ENCODE measurements around the gene GDNF.

Gene GDNF

DNA sequence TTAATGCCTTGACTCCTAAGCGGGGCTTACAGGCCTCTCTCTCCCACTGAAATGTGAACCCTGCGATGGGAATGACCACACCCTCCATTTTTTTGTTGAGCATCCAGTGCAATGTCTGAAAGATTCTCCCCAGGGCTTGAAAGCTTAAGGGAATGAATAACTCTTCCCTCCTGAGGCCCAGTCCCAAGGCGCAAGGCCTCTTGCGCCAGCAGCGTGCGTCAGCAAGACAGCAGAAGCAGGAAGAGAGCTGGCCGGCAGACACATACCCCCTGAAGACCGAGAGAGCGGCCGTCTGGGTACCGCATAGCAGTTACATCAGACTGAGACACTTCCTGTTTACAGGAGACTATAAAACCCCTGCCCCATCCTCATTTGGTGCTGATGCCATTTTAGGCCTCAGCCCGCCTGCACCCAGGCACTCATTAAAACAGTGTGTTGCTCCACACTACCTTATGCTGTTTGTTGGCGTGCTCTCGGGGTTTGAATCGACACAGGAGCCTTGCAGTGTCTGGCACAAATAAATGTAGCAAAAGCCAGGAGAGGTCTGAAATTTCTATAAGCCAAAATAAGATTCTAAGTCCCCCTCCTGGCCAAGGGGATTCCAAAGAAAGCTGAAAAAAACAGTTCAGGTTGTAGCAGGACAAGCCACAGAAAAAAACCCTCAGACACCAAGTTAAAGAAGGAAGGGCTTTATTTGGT is 62.3 kb downstream of the GDNF start:
- no peak overlapping the region for H2AFZ ChIP-seq (ENCODE audit: low read length)
- no peaks in the 10 kb centered on the region for H3K27me3 ChIP-seq (ENCODE audit: insufficient read depth, low read length)
- no peak overlapping the region for H3K4me2 ChIP-seq (ENCODE audit: low read length)
- H3K4me1 ChIP-seq (ENCODE audit: insufficient read depth, low read length, severe bottlenecking), result no peaks in the 10 kb centered on the region
- H3K4me3 ChIP-seq (ENCODE audit: low read depth, low read length, poor library complexity, severe bottlenecking), result no peak overlapping the region
- no peak overlapping the region for H3K9ac ChIP-seq (ENCODE audit: low read length)
- no peaks in the 10 kb centered on the region for H3K36me3 ChIP-seq (ENCODE audit: insufficient read depth, low read length)
- H3K27ac ChIP-seq (ENCODE audit: low read depth, low read length, poor library complexity, severe bottlenecking), result no peak overlapping the region
- no peaks in the 10 kb centered on the region for H3F3A ChIP-seq (ENCODE audit: insufficient read depth, low read length)
- no peaks in the 10 kb centered on the region for H3K79me2 ChIP-seq (ENCODE audit: insufficient read depth, low read length)
- no peaks in the 10 kb centered on the region for H3K9me2 ChIP-seq (ENCODE audit: low read depth, low read length)
- H4K20me1 ChIP-seq (ENCODE audit: insufficient read depth, low read length), result no peaks in the 10 kb centered on the region
- TF ChIP-seq, protein P1, sequence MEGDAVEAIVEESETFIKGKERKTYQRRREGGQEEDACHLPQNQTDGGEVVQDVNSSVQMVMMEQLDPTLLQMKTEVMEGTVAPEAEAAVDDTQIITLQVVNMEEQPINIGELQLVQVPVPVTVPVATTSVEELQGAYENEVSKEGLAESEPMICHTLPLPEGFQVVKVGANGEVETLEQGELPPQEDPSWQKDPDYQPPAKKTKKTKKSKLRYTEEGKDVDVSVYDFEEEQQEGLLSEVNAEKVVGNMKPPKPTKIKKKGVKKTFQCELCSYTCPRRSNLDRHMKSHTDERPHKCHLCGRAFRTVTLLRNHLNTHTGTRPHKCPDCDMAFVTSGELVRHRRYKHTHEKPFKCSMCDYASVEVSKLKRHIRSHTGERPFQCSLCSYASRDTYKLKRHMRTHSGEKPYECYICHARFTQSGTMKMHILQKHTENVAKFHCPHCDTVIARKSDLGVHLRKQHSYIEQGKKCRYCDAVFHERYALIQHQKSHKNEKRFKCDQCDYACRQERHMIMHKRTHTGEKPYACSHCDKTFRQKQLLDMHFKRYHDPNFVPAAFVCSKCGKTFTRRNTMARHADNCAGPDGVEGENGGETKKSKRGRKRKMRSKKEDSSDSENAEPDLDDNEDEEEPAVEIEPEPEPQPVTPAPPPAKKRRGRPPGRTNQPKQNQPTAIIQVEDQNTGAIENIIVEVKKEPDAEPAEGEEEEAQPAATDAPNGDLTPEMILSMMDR (IDR thresholded peaks at IDR 0.05; ENCODE audit: low read length), result no peak
- TF ChIP-seq EZH2 (IDR thresholded peaks at IDR 0.05; ENCODE audit: borderline replicate concordance, low read length), result no peak
- peaks cover 10% of the 10 kb centered on the region for H3K9me3 ChIP-seq (ENCODE audit: low read length)

DNA sequence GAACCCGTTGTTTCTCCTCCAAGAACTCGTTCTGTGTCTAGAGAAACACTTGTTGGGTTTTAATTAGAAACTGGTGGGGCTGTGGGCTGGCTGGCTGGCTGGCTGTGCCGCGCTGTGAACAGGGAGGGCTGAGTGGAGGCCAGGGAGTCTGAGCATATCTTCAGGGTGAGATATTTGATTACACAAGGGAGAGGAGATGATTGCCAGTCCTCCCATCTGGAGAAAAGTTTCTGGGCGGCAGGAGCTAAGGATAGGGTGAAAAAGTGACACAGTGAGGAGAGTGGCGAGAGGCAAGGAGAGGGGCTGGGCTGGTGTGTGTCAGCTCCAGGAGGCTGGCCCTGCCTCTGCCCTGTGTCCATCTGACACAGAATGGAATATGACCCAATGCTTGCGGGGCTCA is 63.0 kb downstream of the GDNF start:
- no peaks in the 10 kb centered on the region for H3F3A ChIP-seq (ENCODE audit: insufficient read depth, low read length)
- no peaks in the 10 kb centered on the region for H3K4me1 ChIP-seq (ENCODE audit: insufficient read depth, low read length, severe bottlenecking)
- no peak overlapping the region for H3K9ac ChIP-seq (ENCODE audit: low read length)
- H3K4me3 ChIP-seq (ENCODE audit: low read depth, low read length, poor library complexity, severe bottlenecking), result no peak overlapping the region
- no peaks in the 10 kb centered on the region for H3K36me3 ChIP-seq (ENCODE audit: insufficient read depth, low read length)
- no peak overlapping the region for H3K4me2 ChIP-seq (ENCODE audit: low read length)
- TF ChIP-seq EZH2 (IDR thresholded peaks at IDR 0.05; ENCODE audit: borderline replicate concordance, low read length), result no peak
- TF ChIP-seq, protein P1 (IDR thresholded peaks at IDR 0.05; ENCODE audit: low read length), result no peak
- no peaks in the 10 kb centered on the region for H4K20me1 ChIP-seq (ENCODE audit: insufficient read depth, low read length)
- H3K9me2 ChIP-seq (ENCODE audit: low read depth, low read length), result no peaks in the 10 kb centered on the region
- no peak overlapping the region for H2AFZ ChIP-seq (ENCODE audit: low read length)
- no peak overlapping the region for H3K27ac ChIP-seq (ENCODE audit: low read depth, low read length, poor library complexity, severe bottlenecking)
- H3K9me3 ChIP-seq (ENCODE audit: low read length), result peaks cover 10% of the 10 kb centered on the region
- H3K27me3 ChIP-seq (ENCODE audit: insufficient read depth, low read length), result no peaks in the 10 kb centered on the region
- H3K79me2 ChIP-seq (ENCODE audit: insufficient read depth, low read length), result no peaks in the 10 kb centered on the region

DNA sequence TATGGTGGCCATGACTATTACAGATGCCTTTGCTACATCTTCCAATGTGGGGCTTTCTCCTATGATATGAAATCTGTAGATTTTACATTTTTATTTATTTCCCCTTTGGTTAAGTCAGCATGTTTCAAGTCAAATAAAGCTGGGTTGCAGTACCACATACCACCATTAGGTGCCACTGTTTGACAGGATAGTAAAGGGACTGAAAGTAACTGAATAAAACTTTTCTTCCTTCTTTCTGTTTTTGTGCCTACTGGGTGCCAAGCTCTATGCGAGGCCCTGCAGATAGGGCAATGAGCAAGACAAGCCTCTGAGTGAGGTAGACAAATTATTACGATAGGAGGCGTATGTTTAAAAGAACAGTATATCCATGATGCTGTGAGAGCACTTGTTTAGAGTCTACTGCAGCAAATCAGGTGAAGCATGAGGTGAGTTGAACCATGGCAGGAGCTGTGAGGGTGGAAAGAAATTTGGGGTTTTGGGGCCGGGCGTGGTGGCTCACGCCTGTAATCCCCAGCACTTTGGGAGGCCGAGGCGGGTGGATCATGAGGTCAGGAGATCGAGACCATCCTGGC is 64.8 kb downstream of the GDNF start:
- Histone ChIP-seq H3K4me2 (ENCODE audit: low read length) (no peak overlapping the region), H2AFZ (ENCODE audit: low read length) (no peak overlapping the region), H4K20me1 (ENCODE audit: insufficient read depth, low read length) (no peaks in the 10 kb centered on the region), H3K36me3 (ENCODE audit: insufficient read depth, low read length) (no peaks in the 10 kb centered on the region), H3F3A (ENCODE audit: insufficient read depth, low read length) (no peaks in the 10 kb centered on the region), H3K9me3 (ENCODE audit: low read length) (peaks cover 10% of the 10 kb centered on the region), H3K4me1 (ENCODE audit: insufficient read depth, low read length, severe bottlenecking) (no peaks in the 10 kb centered on the region), H3K9ac (ENCODE audit: low read length) (no peak overlapping the region), H3K9me2 (ENCODE audit: low read depth, low read length) (no peaks in the 10 kb centered on the region), H3K79me2 (ENCODE audit: insufficient read depth, low read length) (no peaks in the 10 kb centered on the region), H3K27ac (ENCODE audit: low read depth, low read length, poor library complexity, severe bottlenecking) (no peak overlapping the region), H3K4me3 (ENCODE audit: low read depth, low read length, poor library complexity, severe bottlenecking) (no peak overlapping the region), H3K27me3 (ENCODE audit: insufficient read depth, low read length) (no peaks in the 10 kb centered on the region)
- TF ChIP-seq, protein P1 (IDR thresholded peaks at IDR 0.05; ENCODE audit: low read length), result peak; percentile 75
- no peak for TF ChIP-seq EZH2 (IDR thresholded peaks at IDR 0.05; ENCODE audit: borderline replicate concordance, low read length)
